ENCODE measurements around the gene TRMT2B. TPM values are rescaled to one million over a fixed set of nuclear protein-coding genes. Genes with fewer than 3 reads are reported as not detected.
"Not testable (repeated sequence)": the region's sequence is repeated elsewhere in the genome, so short reads cannot be mapped to it uniquely, and the experiment has no call there.

TRMT2B gene
- total RNA-seq, 6 experiments from 2014 or later = 5.3 to 11.5 (median 7.5) TPM

GRCh38 chrX:101037231-101037630, 14.7 kb downstream of the TRMT2B start:
- H3K27ac ChIP-seq = no peak overlapping the region
- peaks cover 0 to 17% (median 1%) of the 10 kb centered on the region in 4 donors for H3K36me3 ChIP-seq
- intact Hi-C loops (cut with DNase I) = no loop called here
- no peak overlapping the region for H3K4me3 ChIP-seq
- DNase-seq (no peak), ATAC-seq (no peak)
- H3K27me3 ChIP-seq = no peaks in the 10 kb centered on the region
- no peaks in the 10 kb centered on the region for H3K9me3 ChIP-seq
- no peaks in the 10 kb centered on the region for H3K4me1 ChIP-seq
- TF ChIP-seq POLR2A (IDR thresholded peaks at IDR 0.05) = no peak

- H3K36me3 ChIP-seq = no peaks in the 10 kb centered on the region
- no peak overlapping the region for H3K27ac ChIP-seq
- ATAC-seq = no peak
- TF ChIP-seq POLR2A (IDR thresholded peaks at IDR 0.05) = no peak
- TF ChIP-seq CTCF (IDR thresholded peaks at IDR 0.05) = no peak
- H3K9me3 ChIP-seq = no peaks in the 10 kb centered on the region
- no peaks in the 10 kb centered on the region for H3K4me1 ChIP-seq
- 67% methylated on average over 1 of the region's 1 CpG for WGBS (ENCODE audit: insufficient coverage, low coverage, low lambda C conversion rate, missing lambda C conversion rate)
- no peak overlapping the region for H3K4me3 ChIP-seq
- H3K27me3 ChIP-seq = no peaks in the 10 kb centered on the region
- intact Hi-C loops (cut with DNase I) = no loop called here
- no peak for DNase-seq
Observed at GRCh38 chrX:101029665-101030064, 22.2 kb downstream of the TRMT2B start.

- no peak for TF ChIP-seq POLR2A (IDR thresholded peaks at IDR 0.05)
- TF ChIP-seq CTCF (IDR thresholded peaks at IDR 0.05) = no peak
- WGBS (ENCODE audit: insufficient coverage, low coverage, low lambda C conversion rate, missing lambda C conversion rate) = 50% methylated on average over 1 of the region's 1 CpG
- intact Hi-C loops (cut with DNase I) = no loop called here
- DNase-seq (no peak), ATAC-seq (no peak)
- no peaks in the 10 kb centered on the region for H3K9me3 ChIP-seq
- H3K4me3 ChIP-seq = no peak overlapping the region
- H3K36me3 ChIP-seq = no peaks in the 10 kb centered on the region
- H3K4me1 ChIP-seq = no peaks in the 10 kb centered on the region
- H3K27me3 ChIP-seq = no peaks in the 10 kb centered on the region
- no peak overlapping the region for H3K27ac ChIP-seq
Observed at GRCh38 chrX:101028562-101028961, 23.3 kb downstream of the TRMT2B start.

GRCh38 chrX:101025126-101025525, 26.8 kb downstream of the TRMT2B start:
- Histone ChIP-seq H3K9me3 (no peaks in the 10 kb centered on the region), H3K4me1 (no peaks in the 10 kb centered on the region), H3K36me3 (no peaks in the 10 kb centered on the region), H3K4me3 (no peak overlapping the region), H3K27me3 (no peaks in the 10 kb centered on the region), H3K27ac (no peak overlapping the region)
- TF ChIP-seq POLR2A (IDR thresholded peaks at IDR 0.05) (no peak), CTCF (IDR thresholded peaks at IDR 0.05) (no peak)
- no peak for DNase-seq
- no peak for ATAC-seq
- intact Hi-C loops (cut with DNase I) = no loop called here

GRCh38 chrX:101022020-101022419, 29.9 kb downstream of the TRMT2B start:
- Histone ChIP-seq H3K27me3 (no peaks in the 10 kb centered on the region), H3K4me3 (no peak overlapping the region), H3K9me3 (no peaks in the 10 kb centered on the region), H3K27ac (no peak overlapping the region), H3K36me3 (peaks cover 0 to 23% (median 0%) of the 10 kb centered on the region in 4 donors), H3K4me1 (no peaks in the 10 kb centered on the region)
- intact Hi-C loops (cut with DNase I) = no loop called here
- WGBS (ENCODE audit: insufficient coverage, low coverage, low lambda C conversion rate, missing lambda C conversion rate) = 92% methylated on average over 3 of the region's 3 CpGs
- DNase-seq = no peak
- ATAC-seq = no peak
- TF ChIP-seq CTCF (IDR thresholded peaks at IDR 0.05) (no peak), POLR2A (IDR thresholded peaks at IDR 0.05) (no peak)

GRCh38 chrX:101012031-101012430, 39.9 kb downstream of the TRMT2B start:
- intact Hi-C loops (cut with DNase I); ATAC-seq; H3K27me3 ChIP-seq; H3K4me1 ChIP-seq; DNase-seq; H3K9me3 ChIP-seq; H3K4me3 ChIP-seq; H3K27ac ChIP-seq: not testable (repeated sequence)
- peaks cover 0 to 19% (median 0%) of the 10 kb centered on the region in 4 donors for H3K36me3 ChIP-seq
- 93% methylated on average over 1 of the region's 1 CpG for WGBS (ENCODE audit: insufficient coverage, low coverage, low lambda C conversion rate, missing lambda C conversion rate)
